ENCODE data around the gene RBMS1.

RBMS1 gene

DNA sequence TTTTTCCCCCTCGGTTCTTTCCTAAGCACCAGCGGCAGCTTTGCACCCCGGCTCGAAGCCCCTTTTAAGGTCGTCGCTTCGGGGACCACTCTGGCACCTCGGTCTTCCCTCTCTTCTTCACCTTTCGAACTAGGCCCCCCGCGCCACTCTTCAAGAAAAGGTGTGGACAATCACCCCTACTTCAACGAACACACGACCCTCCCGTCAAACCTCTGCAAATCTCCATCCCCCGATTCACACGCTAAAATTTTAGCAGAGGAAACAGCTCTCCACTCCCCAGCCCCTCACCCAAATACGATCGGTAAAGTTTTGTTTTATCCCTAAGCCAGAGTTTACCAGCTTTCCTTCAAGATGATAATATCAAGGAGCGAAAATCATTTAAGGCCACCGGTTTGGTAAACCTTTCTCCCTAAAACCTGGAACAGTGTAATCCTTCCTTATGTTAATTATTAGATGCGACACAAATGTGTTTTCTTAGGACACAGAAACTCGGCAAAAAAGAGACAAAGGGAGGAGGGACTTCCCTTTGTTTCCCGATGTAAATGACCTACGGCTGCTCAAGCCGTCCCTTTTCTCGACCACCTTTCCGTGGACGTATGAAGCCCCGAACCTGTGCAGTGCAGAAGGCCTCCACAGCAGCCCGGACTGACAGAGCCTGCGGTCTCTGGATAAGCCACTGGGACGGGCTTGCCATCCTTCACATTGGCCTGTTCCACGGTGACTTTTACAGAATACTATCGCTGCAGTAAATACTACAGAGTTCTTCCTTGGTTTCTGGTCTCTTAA, 85.2 kb downstream of the RBMS1 start:
- WGBS, 2 donors (ENCODE audit: extremely low coverage in 2 of 2, insufficient read length in 2 of 2, insufficient replicate concordance in 1 of 2) = no CpG with 5 or more reads among the region's 34 CpGs
- no peak for DNase-seq (ENCODE audit: low spot score)
- Histone ChIP-seq H2BK12ac (ENCODE audit: low read length) (no peak overlapping the region), H4K8ac (ENCODE audit: low read depth, low read length) (no peak overlapping the region), H3K36me3 (replicated peaks in 1 of 2; ENCODE audit: control insufficient read depth in 2 of 2, insufficient read depth in 2 of 2, low read length in 2 of 2) (no peaks in the 10 kb centered on the region), H3K9ac (ENCODE audit: low read depth, low read length, poor library complexity) (peak overlapping the region; percentile 13), H2BK15ac (ENCODE audit: low read length) (no peak overlapping the region), H3K14ac (ENCODE audit: low read length) (no peak overlapping the region), H2BK120ac (ENCODE audit: low read depth, low read length) (peak overlapping the region; percentile 29), H3K23ac (ENCODE audit: low read depth, low read length, poor library complexity) (no peak overlapping the region), H3K4me1 (ENCODE audit: control insufficient read depth in 2 of 2, insufficient read depth in 1 of 2, low read depth in 1 of 2, low read length in 2 of 2) (peaks cover 20 to 32% of the 10 kb centered on the region in 2 donors), H4K91ac (ENCODE audit: low read depth, low read length, poor library complexity) (no peak overlapping the region), H3K18ac (ENCODE audit: low read length) (peak overlapping the region; percentile 83), H3K4me2 (ENCODE audit: insufficient read depth, low read length, poor library complexity, severe bottlenecking) (peak overlapping the region; percentile 84), H2AK5ac (ENCODE audit: low read depth, low read length) (no peak overlapping the region), H2AFZ (ENCODE audit: low read length) (peak overlapping the region; percentile 66), H3K9me3 (replicated peaks in 1 of 2; ENCODE audit: control insufficient read depth in 2 of 2, insufficient read depth in 1 of 2, low read depth in 1 of 2, low read length in 2 of 2) (no peaks in the 10 kb centered on the region), H3K4me3 (ENCODE audit: low read length in 2 of 2) (peak overlapping the region; percentile 61 to 95), H3K4ac (ENCODE audit: low read length) (no peak overlapping the region), H3K27ac (replicated peaks; ENCODE audit: low read length) (no peak overlapping the region), H3K27me3 (ENCODE audit: control insufficient read depth in 3 of 3, insufficient read depth in 3 of 3, low read depth in 1 of 3, low read length in 3 of 3) (peaks cover 0 to 13% (median 0%) of the 10 kb centered on the region in 3 experiments), H3K79me1 (ENCODE audit: low read depth, low read length) (no peaks in the 10 kb centered on the region), H2BK5ac (ENCODE audit: low read length) (no peak overlapping the region)

DNA sequence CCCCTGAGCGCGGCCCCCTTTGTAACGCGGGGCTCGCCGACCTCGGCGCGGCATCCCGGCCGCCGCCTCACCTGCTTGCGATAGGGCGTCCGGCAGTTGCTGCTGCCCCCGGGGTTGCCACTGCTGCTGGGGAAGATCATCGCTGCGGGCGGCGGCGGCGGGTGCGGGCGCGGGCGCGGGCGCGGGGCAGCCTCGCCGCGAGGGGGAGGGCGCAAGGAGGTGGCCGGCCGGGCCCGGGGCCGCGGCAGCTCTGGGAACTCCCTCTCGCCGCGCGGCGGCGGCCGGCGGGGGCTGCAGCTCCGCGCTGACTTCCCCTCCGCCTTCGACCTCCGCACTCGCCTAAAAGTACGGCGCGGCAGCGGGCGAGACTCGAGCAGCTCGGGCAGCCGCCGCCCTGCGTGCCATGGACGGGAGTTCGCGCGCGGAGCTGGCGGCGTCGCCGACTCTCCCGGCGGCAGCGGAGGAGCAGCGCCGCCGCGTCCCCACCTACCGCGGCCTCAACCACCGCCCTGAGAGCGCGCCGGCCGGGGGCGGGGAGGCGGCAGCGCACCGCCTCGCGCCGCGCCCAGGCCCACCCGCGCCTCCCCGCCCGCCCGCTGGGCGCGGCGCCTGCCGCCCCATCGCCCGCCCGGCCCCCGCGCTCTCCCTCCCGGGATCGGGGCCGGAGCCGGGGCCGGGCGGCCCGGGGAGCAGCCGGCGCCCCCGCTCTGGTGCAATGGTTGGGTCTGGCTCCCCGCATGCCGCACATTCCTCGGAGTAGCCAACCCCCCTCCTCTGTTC, 86.0 kb downstream of the RBMS1 start:
- H2AK5ac ChIP-seq (ENCODE audit: low read depth, low read length) = peak overlapping the region; percentile 50
- H2BK120ac ChIP-seq (ENCODE audit: low read depth, low read length) = peak overlapping the region; percentile 29
- H3K27me3 ChIP-seq (ENCODE audit: control insufficient read depth in 3 of 3, insufficient read depth in 3 of 3, low read depth in 1 of 3, low read length in 3 of 3) = peaks cover 0 to 21% (median under 1%) of the 10 kb centered on the region in 3 experiments
- H3K79me1 ChIP-seq (ENCODE audit: low read depth, low read length) = no peaks in the 10 kb centered on the region
- H3K27ac ChIP-seq (replicated peaks; ENCODE audit: low read length) = peak overlapping the region; percentile 60
- peak overlapping the region; percentile 26 for H2BK15ac ChIP-seq (ENCODE audit: low read length)
- H4K91ac ChIP-seq (ENCODE audit: low read depth, low read length, poor library complexity) = no peak overlapping the region
- peak overlapping the region; percentile 94 for H3K9ac ChIP-seq (ENCODE audit: low read depth, low read length, poor library complexity)
- H2BK12ac ChIP-seq (ENCODE audit: low read length) = no peak overlapping the region
- H3K4me1 ChIP-seq (ENCODE audit: control insufficient read depth in 2 of 2, insufficient read depth in 1 of 2, low read depth in 1 of 2, low read length in 2 of 2) = peaks cover 20 to 32% of the 10 kb centered on the region in 2 donors
- peak overlapping the region; percentile 31 for H2BK5ac ChIP-seq (ENCODE audit: low read length)
- DNase-seq (ENCODE audit: low spot score) = peak; percentile 56
- peak overlapping the region; percentile 84 for H3K4me2 ChIP-seq (ENCODE audit: insufficient read depth, low read length, poor library complexity, severe bottlenecking)
- H3K9me3 ChIP-seq (replicated peaks in 1 of 2; ENCODE audit: control insufficient read depth in 2 of 2, insufficient read depth in 1 of 2, low read depth in 1 of 2, low read length in 2 of 2) = no peaks in the 10 kb centered on the region
- H3K23ac ChIP-seq (ENCODE audit: low read depth, low read length, poor library complexity) = no peak overlapping the region
- no peak overlapping the region for H3K4ac ChIP-seq (ENCODE audit: low read length)
- peak overlapping the region; percentile 75 for H2AFZ ChIP-seq (ENCODE audit: low read length)
- H3K14ac ChIP-seq (ENCODE audit: low read length) = peak overlapping the region; percentile 40
- WGBS, 2 donors (ENCODE audit: extremely low coverage in 2 of 2, insufficient read length in 2 of 2, insufficient replicate concordance in 1 of 2) = no CpG with 5 or more reads among the region's 120 CpGs
- no peak overlapping the region for H4K8ac ChIP-seq (ENCODE audit: low read depth, low read length)
- H3K36me3 ChIP-seq (replicated peaks in 1 of 2; ENCODE audit: control insufficient read depth in 2 of 2, insufficient read depth in 2 of 2, low read length in 2 of 2) = no peaks in the 10 kb centered on the region
- H3K4me3 ChIP-seq (ENCODE audit: low read length in 2 of 2) = peak overlapping the region; percentile 61 to 95
- peak overlapping the region; percentile 97 for H3K18ac ChIP-seq (ENCODE audit: low read length)

DNA sequence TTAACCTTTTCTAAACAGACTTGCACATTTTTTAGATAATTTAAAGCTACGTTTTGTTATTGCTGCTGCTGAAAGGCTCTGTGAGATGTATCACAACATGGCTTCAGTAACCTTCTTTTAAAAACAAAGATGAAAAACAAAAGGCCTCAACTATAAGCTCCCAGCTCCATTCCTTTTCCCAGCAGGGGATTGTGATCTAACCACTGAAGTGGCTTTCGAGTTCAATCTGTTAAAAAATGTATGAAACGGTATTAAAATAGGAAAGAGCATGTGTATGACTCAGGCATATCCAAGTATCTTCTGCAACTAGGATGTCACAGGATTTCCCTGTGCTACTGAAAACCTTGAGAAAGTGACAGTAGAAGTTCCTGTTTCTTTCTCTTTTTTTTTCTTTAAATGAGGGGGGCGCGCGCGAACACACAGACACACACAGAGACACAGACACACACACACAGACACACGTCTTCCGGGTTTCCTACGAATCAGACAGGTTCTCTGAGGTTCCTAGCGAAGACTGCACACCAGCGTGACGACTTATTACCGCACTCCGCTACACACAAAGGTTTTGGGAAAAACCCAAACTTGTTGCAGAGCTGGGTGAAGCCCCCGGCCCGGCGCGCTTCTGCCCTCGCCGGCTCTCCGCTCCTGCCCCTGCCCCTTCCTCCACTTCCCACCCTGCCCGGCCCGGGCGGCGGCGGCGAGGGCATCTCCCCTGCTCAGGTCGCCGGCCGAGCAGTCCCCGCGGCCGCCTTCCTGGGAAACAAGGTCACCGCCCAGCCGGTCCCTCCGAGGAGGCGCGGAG, 86.8 kb downstream of the RBMS1 start:
- Histone ChIP-seq H4K91ac (ENCODE audit: low read depth, low read length, poor library complexity) (no peak overlapping the region), H2BK120ac (ENCODE audit: low read depth, low read length) (no peak overlapping the region), H3K79me1 (ENCODE audit: low read depth, low read length) (no peaks in the 10 kb centered on the region), H3K14ac (ENCODE audit: low read length) (peak overlapping the region; percentile 40), H3K9me3 (replicated peaks in 1 of 2; ENCODE audit: control insufficient read depth in 2 of 2, insufficient read depth in 1 of 2, low read depth in 1 of 2, low read length in 2 of 2) (no peaks in the 10 kb centered on the region), H2AK5ac (ENCODE audit: low read depth, low read length) (peak overlapping the region; percentile 50), H3K4ac (ENCODE audit: low read length) (no peak overlapping the region), H3K9ac (ENCODE audit: low read depth, low read length, poor library complexity) (peak overlapping the region; percentile 94), H3K18ac (ENCODE audit: low read length) (peak overlapping the region; percentile 97), H4K8ac (ENCODE audit: low read depth, low read length) (no peak overlapping the region), H3K4me3 (ENCODE audit: low read length in 2 of 2) (peak overlapping the region; percentile 61 to 95), H3K4me2 (ENCODE audit: insufficient read depth, low read length, poor library complexity, severe bottlenecking) (peak overlapping the region; percentile 81), H2BK15ac (ENCODE audit: low read length) (peak overlapping the region; percentile 26), H2BK12ac (ENCODE audit: low read length) (no peak overlapping the region), H3K23ac (ENCODE audit: low read depth, low read length, poor library complexity) (no peak overlapping the region), H2AFZ (ENCODE audit: low read length) (peak overlapping the region; percentile 75), H3K4me1 (ENCODE audit: control insufficient read depth in 2 of 2, insufficient read depth in 1 of 2, low read depth in 1 of 2, low read length in 2 of 2) (peaks cover 25 to 32% of the 10 kb centered on the region in 2 donors), H3K27me3 (ENCODE audit: control insufficient read depth in 3 of 3, insufficient read depth in 3 of 3, low read depth in 1 of 3, low read length in 3 of 3) (peaks cover 0 to 26% (median 2%) of the 10 kb centered on the region in 3 experiments), H2BK5ac (ENCODE audit: low read length) (peak overlapping the region; percentile 31), H3K27ac (replicated peaks; ENCODE audit: low read length) (peak overlapping the region; percentile 60), H3K36me3 (replicated peaks in 1 of 2; ENCODE audit: control insufficient read depth in 2 of 2, insufficient read depth in 2 of 2, low read length in 2 of 2) (no peaks in the 10 kb centered on the region)
- no CpG with 5 or more reads among the region's 39 CpGs for WGBS, 2 donors (ENCODE audit: extremely low coverage in 2 of 2, insufficient read length in 2 of 2, insufficient replicate concordance in 1 of 2)
- no peak for DNase-seq (ENCODE audit: low spot score)
